Activated T-cell treated with anti-CD3 and anti-CD28 coated beads, Interleukin-2, amount 50 U/mL, for 4 hours (primary cell): ENCODE measurements around the gene FAM43A. TPM values are rescaled to one million over a fixed set of nuclear protein-coding genes. Genes with fewer than 3 reads are reported as not detected.

Experiments
- ATAC-seq, 2 donors: fragments of 200-7000 bp; cut with Tn5 transposase; one replicate each; pipeline ENCODE4 v1.10.0; 2021
- DNase-seq: peaks from one replicate; pipeline ENCODE4 v3.0.0-alpha.2; 2020
- H3K27me3 Mint-ChIP-seq: one replicate; pipeline ENCODE4 v1.8.0; 2021; ENCODE audit warnings: low read depth, mixed read lengths
- H3K36me3 Mint-ChIP-seq: one replicate; pipeline ENCODE4 v1.8.0; 2022; ENCODE audit warnings: mixed read lengths; ENCODE audit not compliant: insufficient read depth
- H3K4me1 Mint-ChIP-seq: one replicate; pipeline ENCODE4 v1.8.0; 2021; ENCODE audit warnings: low read depth, mixed read lengths
- H3K4me3 Mint-ChIP-seq: one replicate; pipeline ENCODE4 v1.8.0; 2021; ENCODE audit warnings: mild to moderate bottlenecking, moderate library complexity, mixed read lengths
- H3K9me3 Mint-ChIP-seq: one replicate; pipeline ENCODE4 v1.8.0; 2021; ENCODE audit warnings: mixed read lengths
- total RNA-seq, 3 donors: library from RNA; stranded (reverse); gene quantifications; one replicate each; pipeline ENCODE4 v1.2.1, GENCODE V29; 2021

Gene FAM43A
- 10 to 100 TPM in 2 of 3 donors, 1 to 10 TPM in 1; 9.9 to 27.8 (median 19.8) TPM for total RNA-seq

GRCh38 chr3:194685718-194686413 lies at the start of gene FAM43A:
Gene FAM43A, plus strand, starts transcription at chr3:194685883. Its CDS starts 944 bp downstream, at chr3:194686827.
- Mint-ChIP-seq H3K27me3 (peaks cover 18% of the 10 kb centered on the region), H3K4me1 (peaks cover 61% of the 10 kb centered on the region), H3K36me3 (peaks cover 5% of the 10 kb centered on the region), H3K9me3 (no peaks in the 10 kb centered on the region), H3K4me3 (peak within 1 kb of the TSS; percentile 95)
- ATAC-seq (peak; percentile 47 to 55), DNase-seq (peak; percentile 67)

GRCh38 chr3:194637066-194637465 lies 48.6 kb upstream of the FAM43A start:
- peaks cover 8% of the 10 kb centered on the region for H3K4me1 Mint-ChIP-seq
- H3K27me3 Mint-ChIP-seq = no peaks in the 10 kb centered on the region
- no peak for ATAC-seq
- no peaks in the 10 kb centered on the region for H3K9me3 Mint-ChIP-seq
- no peak overlapping the region for H3K4me3 Mint-ChIP-seq
- H3K36me3 Mint-ChIP-seq = peaks cover 13% of the 10 kb centered on the region
- DNase-seq = no peak

GRCh38 chr3:194637541-194638400 lies 47.9 kb upstream of the FAM43A start:
- ATAC-seq = no peak
- peaks cover 16% of the 10 kb centered on the region for H3K36me3 Mint-ChIP-seq
- no peak overlapping the region for H3K4me3 Mint-ChIP-seq
- no peaks in the 10 kb centered on the region for H3K27me3 Mint-ChIP-seq
- no peak for DNase-seq
- no peaks in the 10 kb centered on the region for H3K9me3 Mint-ChIP-seq
- peaks cover 8% of the 10 kb centered on the region for H3K4me1 Mint-ChIP-seq

- DNase-seq = no peak
- no peak for ATAC-seq
- Mint-ChIP-seq H3K27me3 (no peaks in the 10 kb centered on the region), H3K4me3 (no peak overlapping the region), H3K4me1 (peaks cover 6% of the 10 kb centered on the region), H3K36me3 (peaks cover 24% of the 10 kb centered on the region), H3K9me3 (no peaks in the 10 kb centered on the region)
Measured at GRCh38 chr3:194638991-194639605, 46.6 kb upstream of the FAM43A start.

- Mint-ChIP-seq H3K36me3 (peaks cover 36% of the 10 kb centered on the region), H3K4me3 (no peak overlapping the region), H3K9me3 (no peaks in the 10 kb centered on the region), H3K27me3 (no peaks in the 10 kb centered on the region), H3K4me1 (peaks cover 4% of the 10 kb centered on the region)
- DNase-seq (peak; percentile 26), ATAC-seq (peak; percentile 60 to 75)
Measured at GRCh38 chr3:194640829-194641228, 44.9 kb upstream of the FAM43A start.

GRCh38 chr3:194642769-194643168 lies 42.9 kb upstream of the FAM43A start:
- DNase-seq = no peak
- H3K36me3 Mint-ChIP-seq = peaks cover 46% of the 10 kb centered on the region
- peaks cover 4% of the 10 kb centered on the region for H3K4me1 Mint-ChIP-seq
- no peak for ATAC-seq
- no peaks in the 10 kb centered on the region for H3K9me3 Mint-ChIP-seq
- H3K4me3 Mint-ChIP-seq = no peak overlapping the region
- no peaks in the 10 kb centered on the region for H3K27me3 Mint-ChIP-seq

GRCh38 chr3:194647747-194648146 lies 37.9 kb upstream of the FAM43A start:
- no peak for DNase-seq
- H3K9me3 Mint-ChIP-seq = no peaks in the 10 kb centered on the region
- H3K27me3 Mint-ChIP-seq = no peaks in the 10 kb centered on the region
- no peak for ATAC-seq
- no peaks in the 10 kb centered on the region for H3K4me1 Mint-ChIP-seq
- no peak overlapping the region for H3K4me3 Mint-ChIP-seq
- H3K36me3 Mint-ChIP-seq = peaks cover 67% of the 10 kb centered on the region

GRCh38 chr3:194654443-194654842 lies 31.2 kb upstream of the FAM43A start:
- ATAC-seq = peak; percentile 74 to 84
- Mint-ChIP-seq H3K9me3 (no peaks in the 10 kb centered on the region), H3K36me3 (peaks cover 68% of the 10 kb centered on the region), H3K4me1 (peaks cover 16% of the 10 kb centered on the region), H3K27me3 (no peaks in the 10 kb centered on the region), H3K4me3 (peak overlapping the region; percentile 29)
- no peak for DNase-seq

GRCh38 chr3:194657439-194657838 lies 28.2 kb upstream of the FAM43A start:
- H3K9me3 Mint-ChIP-seq = no peaks in the 10 kb centered on the region
- DNase-seq = no peak
- no peak for ATAC-seq
- no peak overlapping the region for H3K4me3 Mint-ChIP-seq
- H3K4me1 Mint-ChIP-seq = peaks cover 25% of the 10 kb centered on the region
- H3K27me3 Mint-ChIP-seq = no peaks in the 10 kb centered on the region
- H3K36me3 Mint-ChIP-seq = peaks cover 55% of the 10 kb centered on the region

- DNase-seq = no peak
- Mint-ChIP-seq H3K9me3 (no peaks in the 10 kb centered on the region), H3K36me3 (peaks cover 50% of the 10 kb centered on the region), H3K4me1 (peaks cover 25% of the 10 kb centered on the region), H3K27me3 (no peaks in the 10 kb centered on the region), H3K4me3 (no peak overlapping the region)
- no peak for ATAC-seq
Measured at GRCh38 chr3:194658477-194659242, 27.0 kb upstream of the FAM43A start.

GRCh38 chr3:194659778-194660177 lies 25.9 kb upstream of the FAM43A start:
- H3K36me3 Mint-ChIP-seq = peaks cover 44% of the 10 kb centered on the region
- no peaks in the 10 kb centered on the region for H3K27me3 Mint-ChIP-seq
- ATAC-seq (no peak), DNase-seq (no peak)
- no peaks in the 10 kb centered on the region for H3K9me3 Mint-ChIP-seq
- no peak overlapping the region for H3K4me3 Mint-ChIP-seq
- peaks cover 14% of the 10 kb centered on the region for H3K4me1 Mint-ChIP-seq

- Mint-ChIP-seq H3K4me1 (peaks cover 11% of the 10 kb centered on the region), H3K4me3 (no peak overlapping the region), H3K27me3 (no peaks in the 10 kb centered on the region), H3K9me3 (no peaks in the 10 kb centered on the region), H3K36me3 (peaks cover 55% of the 10 kb centered on the region)
- ATAC-seq (no peak), DNase-seq (no peak)
Measured at GRCh38 chr3:194661374-194661773, 24.3 kb upstream of the FAM43A start.

- ATAC-seq (no peak), DNase-seq (no peak)
- no peaks in the 10 kb centered on the region for H3K27me3 Mint-ChIP-seq
- H3K4me1 Mint-ChIP-seq = peaks cover 11% of the 10 kb centered on the region
- H3K9me3 Mint-ChIP-seq = no peaks in the 10 kb centered on the region
- H3K36me3 Mint-ChIP-seq = peaks cover 53% of the 10 kb centered on the region
- no peak overlapping the region for H3K4me3 Mint-ChIP-seq
Measured at GRCh38 chr3:194661946-194662345, 23.7 kb upstream of the FAM43A start.

GRCh38 chr3:194664857-194665256 lies 20.8 kb upstream of the FAM43A start:
- Mint-ChIP-seq H3K4me3 (no peak overlapping the region), H3K9me3 (no peaks in the 10 kb centered on the region), H3K27me3 (no peaks in the 10 kb centered on the region), H3K4me1 (peaks cover 23% of the 10 kb centered on the region), H3K36me3 (peaks cover 54% of the 10 kb centered on the region)
- ATAC-seq (no peak), DNase-seq (no peak)
